MG63 (cell line): ENCODE measurements around the gene GMFB. TPM values are rescaled to one million over a fixed set of nuclear protein-coding genes. Genes with fewer than 3 reads are reported as not detected.

Experiments
- DNase-seq: peaks from one replicate; pipeline ENCODE4 v3.0.0-alpha.2; 2020
- H3K27me3 ChIP-seq: fragments of 250-450 bp; sonication (Bioruptor Pico); 2 replicates; pipeline ENCODE4 v1.5.1; 2020; ENCODE audit warnings: mild to moderate bottlenecking, moderate library complexity
- H3K36me3 ChIP-seq: fragments of 250-450 bp; sonication (Bioruptor Pico); 2 replicates; pipeline ENCODE4 v1.5.1; 2020; ENCODE audit warnings: mild to moderate bottlenecking, moderate library complexity
- H3K4me3 ChIP-seq: fragments of 250-450 bp; sonication (Bioruptor Pico); 2 replicates; pipeline ENCODE4 v1.5.1; 2020; ENCODE audit warnings: mild to moderate bottlenecking, moderate library complexity
- H3K9me3 ChIP-seq: fragments of 250-450 bp; sonication (Bioruptor Pico); 2 replicates; pipeline ENCODE4 v1.5.1; 2020; ENCODE audit warnings: mild to moderate bottlenecking, moderate library complexity
- total RNA-seq: library from RNA; depleted of rRNA; stranded (reverse); fragments of >200 nt; shearing (Covaris generic); gene quantifications from 2 replicates; pipeline ENCODE4 v1.2.3, GENCODE V29; 2014; ENCODE audit warnings: low replicate concordance; rRNA removed

The GMFB gene
- 34.8 and 52.8 TPM in 2 replicates for total RNA-seq

DNA sequence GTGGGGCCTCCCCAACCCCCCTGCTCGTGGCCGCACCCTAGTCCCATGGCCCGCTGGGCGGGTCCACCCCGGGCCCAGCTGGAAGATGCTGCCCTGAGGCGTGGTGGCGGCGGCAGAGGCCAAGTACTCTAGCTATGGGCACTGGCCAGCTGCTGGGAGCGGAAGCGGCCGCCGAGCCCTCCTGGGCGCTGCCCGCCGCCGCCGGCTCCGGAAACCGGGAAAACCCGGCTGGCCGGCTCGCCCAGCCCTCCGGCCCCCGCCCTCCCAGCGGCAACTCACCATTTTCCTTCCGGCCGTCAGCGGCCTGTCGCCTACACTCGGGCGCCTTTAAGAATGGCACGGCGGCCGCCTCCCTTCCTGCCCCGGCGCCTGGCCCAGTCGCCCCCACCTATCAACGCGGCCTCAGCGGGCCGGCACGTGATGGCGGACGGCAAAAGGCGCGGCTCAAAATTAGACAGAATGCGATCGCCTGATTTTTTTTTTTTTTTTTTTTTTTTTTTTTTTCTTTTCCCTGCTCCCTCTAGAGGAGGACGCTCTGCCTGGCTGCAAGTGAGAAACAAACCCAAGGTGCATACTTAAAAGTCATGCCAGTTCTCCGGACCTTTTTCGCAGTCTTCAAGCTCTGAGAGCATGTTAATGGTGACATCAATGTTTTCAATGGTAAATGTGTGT, at the start of gene GMFB:
Gene GMFB, minus strand, starts transcription at position 335 of the 672 bp plus-strand sequence. Its CDS starts 53 bp downstream, at position 282.
- peak within 1 kb of the TSS; percentile 83 for H3K4me3 ChIP-seq
- H3K9me3 ChIP-seq: no peaks in the 10 kb centered on the region
- H3K27me3 ChIP-seq: no peaks in the 10 kb centered on the region
- DNase-seq: peak; percentile 91
- H3K36me3 ChIP-seq: peaks cover 3% of the 10 kb centered on the region

DNA sequence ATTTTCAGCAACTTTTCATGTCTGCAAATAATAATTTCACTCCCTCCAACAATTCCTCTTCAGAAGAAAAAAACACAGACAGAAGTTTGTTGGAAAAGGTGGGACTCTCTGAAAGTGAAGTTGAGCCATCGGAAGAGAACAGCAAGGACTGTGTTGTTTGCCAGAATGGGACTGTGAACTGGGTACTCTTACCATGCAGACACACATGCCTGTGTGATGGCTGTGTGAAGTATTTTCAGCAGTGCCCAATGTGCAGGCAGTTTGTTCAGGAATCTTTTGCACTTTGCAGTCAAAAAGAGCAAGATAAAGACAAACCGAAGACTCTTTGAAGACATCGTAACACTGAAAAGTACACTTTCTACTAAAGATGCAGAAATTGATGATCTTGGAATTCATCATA, 49.3 kb upstream of the GMFB start:
- Histone ChIP-seq H3K36me3 (no peaks in the 10 kb centered on the region), H3K9me3 (no peaks in the 10 kb centered on the region), H3K4me3 (no peak overlapping the region), H3K27me3 (no peaks in the 10 kb centered on the region)
- DNase-seq: no peak

DNA sequence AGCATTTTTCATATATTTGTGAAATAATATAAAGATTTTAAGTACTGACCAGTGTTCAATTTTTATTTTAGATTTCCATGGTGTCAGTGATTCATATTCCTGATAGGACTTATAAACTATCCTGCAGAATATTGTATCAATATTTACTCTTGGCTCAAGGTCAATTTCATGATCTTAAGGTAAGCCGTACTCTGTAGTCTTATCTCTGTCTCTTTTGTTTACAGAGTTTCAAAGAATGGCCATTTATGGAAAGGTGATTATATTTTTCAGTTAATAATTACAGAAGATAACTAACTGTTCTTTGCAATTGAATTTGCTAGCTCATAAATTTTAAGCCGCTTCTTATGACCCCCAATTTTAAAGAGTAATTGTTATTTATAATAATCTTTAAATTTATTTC, 48.9 kb upstream of the GMFB start:
- no peaks in the 10 kb centered on the region for H3K27me3 ChIP-seq
- no peak for DNase-seq
- no peak overlapping the region for H3K4me3 ChIP-seq
- no peaks in the 10 kb centered on the region for H3K36me3 ChIP-seq
- no peaks in the 10 kb centered on the region for H3K9me3 ChIP-seq

DNA sequence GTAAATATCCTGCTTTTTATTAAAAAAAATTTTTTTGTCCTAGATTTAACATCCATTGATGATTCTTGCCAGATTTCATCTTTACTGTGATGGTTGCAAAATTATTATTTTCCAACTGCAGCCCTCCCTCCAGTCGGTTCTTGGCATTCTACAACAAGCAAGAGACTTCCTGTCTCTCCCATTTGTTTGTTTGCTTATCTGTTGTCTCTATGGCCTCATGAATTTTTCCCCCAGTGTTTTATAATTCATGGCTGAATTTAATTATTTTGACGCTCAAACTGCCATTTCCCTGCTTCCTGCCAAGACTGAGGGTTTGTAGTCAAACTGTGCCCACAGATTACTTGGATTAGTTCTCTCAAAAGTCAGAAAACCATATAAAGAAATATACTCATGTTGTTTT, 46.9 kb upstream of the GMFB start:
- H3K4me3 ChIP-seq: no peak overlapping the region
- H3K9me3 ChIP-seq: no peaks in the 10 kb centered on the region
- no peaks in the 10 kb centered on the region for H3K36me3 ChIP-seq
- no peak for DNase-seq
- no peaks in the 10 kb centered on the region for H3K27me3 ChIP-seq

DNA sequence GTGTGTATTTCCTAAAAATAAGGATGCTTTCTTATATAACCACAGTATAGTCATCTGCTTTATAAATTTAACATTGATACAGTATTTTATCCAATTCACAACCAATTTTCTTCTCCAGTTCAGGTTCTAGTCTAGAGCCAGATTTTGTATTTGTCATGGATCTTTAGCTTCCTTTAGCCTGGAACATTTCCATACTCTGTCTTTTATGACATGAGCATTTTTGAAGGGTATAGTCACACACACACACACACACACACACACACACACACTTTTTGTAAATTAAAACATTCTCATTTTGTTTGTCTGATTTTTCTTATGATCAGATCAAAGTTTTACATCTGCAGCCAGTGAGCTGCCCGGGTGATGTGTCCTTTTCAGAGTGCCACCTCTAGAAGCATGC, 46.3 kb upstream of the GMFB start:
- H3K4me3 ChIP-seq: no peak overlapping the region
- H3K36me3 ChIP-seq: no peaks in the 10 kb centered on the region
- no peaks in the 10 kb centered on the region for H3K27me3 ChIP-seq
- H3K9me3 ChIP-seq: no peaks in the 10 kb centered on the region
- DNase-seq: no peak

DNA sequence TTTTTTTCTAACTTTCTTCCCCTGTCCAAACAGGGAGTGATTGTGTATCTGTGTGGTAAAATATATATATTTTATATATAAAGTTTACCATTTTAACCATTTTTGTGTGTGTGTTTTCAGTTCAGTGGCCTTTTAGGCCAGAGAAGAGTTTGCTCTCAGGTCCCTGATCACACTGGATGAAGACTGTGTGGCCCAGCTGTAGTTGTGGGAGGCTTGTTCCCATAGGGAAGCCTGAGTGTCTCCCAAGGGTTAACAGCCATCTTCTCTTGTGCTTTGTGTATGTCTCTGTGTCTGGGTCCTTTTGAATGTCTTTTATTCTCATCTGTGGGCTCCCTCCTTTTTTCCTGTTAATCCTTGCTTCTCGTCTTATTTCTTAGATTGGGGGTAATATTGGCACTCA, 44.3 kb upstream of the GMFB start:
- Histone ChIP-seq H3K27me3 (no peaks in the 10 kb centered on the region), H3K4me3 (no peak overlapping the region), H3K9me3 (no peaks in the 10 kb centered on the region), H3K36me3 (no peaks in the 10 kb centered on the region)
- no peak for DNase-seq

DNA sequence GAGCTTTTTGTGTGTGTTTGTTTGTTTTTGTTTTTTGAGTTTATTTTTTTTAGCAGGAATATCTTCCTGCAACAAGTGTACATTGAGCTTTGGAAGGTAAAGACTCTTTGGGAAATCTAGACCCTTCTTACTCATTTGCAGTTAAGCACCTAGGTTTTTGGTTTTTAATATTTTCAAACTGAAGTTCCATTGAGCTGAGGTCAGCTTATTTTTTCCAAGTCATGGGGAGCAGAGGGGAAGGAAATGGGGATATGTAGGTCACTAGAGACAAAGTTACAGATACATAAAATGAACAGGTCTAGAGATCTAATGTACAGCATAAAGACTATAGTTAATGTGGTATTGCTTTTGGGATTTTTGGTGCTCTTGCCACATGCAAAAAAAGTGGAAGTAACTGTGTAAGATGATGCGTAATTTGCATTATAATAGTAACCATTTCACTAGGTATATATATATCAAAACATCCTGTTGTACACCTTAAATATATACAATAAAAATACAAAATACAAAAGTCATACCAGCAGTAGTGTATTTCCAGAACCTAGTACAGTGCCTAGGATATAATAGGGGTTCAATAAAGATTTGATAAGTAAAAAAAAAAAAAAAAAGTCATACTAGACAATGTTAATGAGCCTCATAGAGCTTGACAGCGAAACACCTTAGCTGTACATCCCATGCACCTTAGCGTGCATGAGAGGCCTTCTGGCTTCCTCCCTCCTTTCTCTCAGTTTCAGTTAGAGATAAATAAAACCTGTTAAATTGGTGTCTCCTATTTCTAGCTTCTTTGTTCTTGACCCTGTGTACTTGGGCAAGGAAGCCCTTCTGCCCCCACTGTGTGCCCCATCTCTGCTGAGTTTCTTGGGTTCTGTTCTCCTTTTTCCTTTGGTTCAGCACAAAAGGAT, 43.6 kb upstream of the GMFB start:
- H3K4me3 ChIP-seq: no peak overlapping the region
- H3K27me3 ChIP-seq: no peaks in the 10 kb centered on the region
- no peak for DNase-seq
- H3K36me3 ChIP-seq: no peaks in the 10 kb centered on the region
- no peaks in the 10 kb centered on the region for H3K9me3 ChIP-seq

DNA sequence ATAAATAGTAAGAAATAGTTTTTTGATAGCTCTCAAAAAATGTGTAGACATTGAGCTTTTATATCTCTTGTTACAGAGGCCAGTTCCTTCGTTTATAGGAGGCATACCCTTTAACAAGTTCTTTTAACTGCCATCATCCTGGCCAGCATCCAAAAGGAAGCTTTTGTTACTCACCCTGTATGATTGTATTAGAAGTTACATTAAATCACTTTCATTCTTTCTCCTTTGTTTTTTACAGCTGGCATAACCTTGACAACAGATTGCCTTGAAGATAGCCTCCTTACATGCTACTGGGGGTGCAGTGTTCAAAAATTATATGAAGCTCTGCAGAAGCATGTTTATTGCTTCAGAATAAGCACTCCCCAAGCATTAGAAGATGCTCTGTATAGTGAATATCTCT, 41.0 kb upstream of the GMFB start:
- Histone ChIP-seq H3K9me3 (no peaks in the 10 kb centered on the region), H3K4me3 (no peak overlapping the region), H3K27me3 (no peaks in the 10 kb centered on the region), H3K36me3 (no peaks in the 10 kb centered on the region)
- DNase-seq: peak; percentile 19

DNA sequence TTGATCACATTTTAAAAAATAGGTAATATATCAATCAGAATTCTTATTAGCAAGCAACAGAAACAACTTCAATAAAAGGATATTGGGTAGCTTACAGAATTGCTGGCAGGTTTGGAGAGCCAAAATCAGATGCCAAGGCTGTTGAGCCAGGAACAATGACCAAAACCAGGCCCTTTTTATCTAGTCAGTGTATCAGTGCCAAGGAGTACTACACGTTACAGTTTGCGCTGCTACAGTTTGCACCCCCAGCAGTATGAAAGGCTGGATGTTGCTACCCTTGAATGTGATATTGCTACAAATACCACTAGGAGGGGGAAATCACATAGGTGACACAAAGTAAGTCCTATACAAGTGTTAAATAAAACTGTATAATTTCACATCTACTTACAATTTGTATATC, 40.2 kb upstream of the GMFB start:
- H3K36me3 ChIP-seq: no peaks in the 10 kb centered on the region
- no peaks in the 10 kb centered on the region for H3K9me3 ChIP-seq

DNA sequence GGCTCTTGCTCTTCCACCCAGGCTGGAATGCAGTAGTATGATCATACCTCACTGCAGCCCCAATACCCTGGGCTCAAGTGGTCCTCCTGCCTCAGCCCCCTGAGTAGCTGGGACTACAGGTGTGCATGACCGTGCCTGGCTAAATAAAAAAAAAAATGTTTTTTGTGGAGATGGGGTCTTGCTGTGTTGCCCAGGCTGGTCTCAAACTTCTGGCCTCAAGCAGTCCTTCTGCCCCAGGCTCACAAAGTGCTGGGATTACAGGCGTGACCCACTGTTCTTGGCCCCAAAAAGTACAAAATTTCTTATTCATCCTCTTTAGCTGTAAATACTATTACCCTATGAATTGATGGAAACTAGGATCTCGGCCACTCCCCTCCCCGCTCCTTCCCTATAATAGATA, 35.6 kb upstream of the GMFB start:
- Histone ChIP-seq H3K27me3 (no peaks in the 10 kb centered on the region), H3K9me3 (no peaks in the 10 kb centered on the region), H3K36me3 (no peaks in the 10 kb centered on the region), H3K4me3 (no peak overlapping the region)
- no peak for DNase-seq

More for the DNA sequence above, 40.2 kb upstream of the GMFB start:
- Histone ChIP-seq H3K27me3 (no peaks in the 10 kb centered on the region), H3K4me3 (no peak overlapping the region)
- DNase-seq: no peak

DNA sequence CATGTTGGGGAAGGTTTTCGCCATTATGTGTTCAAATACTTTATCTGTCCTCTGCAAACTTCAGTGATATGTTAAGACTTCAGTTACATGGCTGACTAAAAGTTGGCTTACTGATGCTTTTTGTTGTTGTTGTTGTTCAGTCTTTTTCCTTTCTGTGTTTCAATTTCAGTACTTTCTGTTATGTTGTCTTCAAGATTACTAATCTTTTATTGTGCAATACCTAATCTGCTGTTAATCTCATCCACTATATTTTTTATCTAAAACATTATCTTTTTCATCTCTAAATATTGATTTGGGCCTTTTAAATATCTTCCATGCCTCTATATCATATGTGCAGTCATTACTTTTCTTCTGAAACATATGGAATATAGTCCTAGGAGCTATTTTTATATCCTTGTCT, 27.9 kb upstream of the GMFB start:
- Histone ChIP-seq H3K36me3 (no peaks in the 10 kb centered on the region), H3K4me3 (no peak overlapping the region), H3K9me3 (peaks cover 10% of the 10 kb centered on the region)

DNA sequence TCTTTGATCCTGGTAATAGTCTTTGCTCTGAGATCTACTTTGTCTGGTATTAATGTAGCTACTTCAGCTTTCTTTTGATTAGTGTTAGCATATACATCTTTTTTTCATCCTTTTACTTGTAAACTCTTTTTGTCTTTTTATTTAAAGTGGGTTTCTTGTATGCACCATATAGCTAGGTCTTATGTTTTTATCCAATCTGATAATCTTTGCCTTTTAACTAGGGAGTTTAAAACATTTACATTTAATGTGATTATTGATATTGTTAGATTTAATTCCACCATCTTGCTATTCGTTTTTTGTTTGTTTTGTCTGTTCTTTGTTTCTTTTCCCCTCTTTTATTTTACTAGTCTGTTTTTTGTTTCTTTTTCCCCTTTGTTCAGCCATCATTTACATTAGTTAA, 26.9 kb upstream of the GMFB start:
- H3K9me3 ChIP-seq: peaks cover 10% of the 10 kb centered on the region
- no peaks in the 10 kb centered on the region for H3K36me3 ChIP-seq
- H3K4me3 ChIP-seq: no peak overlapping the region
- no peak for DNase-seq
- no peaks in the 10 kb centered on the region for H3K27me3 ChIP-seq

More for the DNA sequence above, 27.9 kb upstream of the GMFB start:
- H3K27me3 ChIP-seq: no peaks in the 10 kb centered on the region
- no peak for DNase-seq

DNA sequence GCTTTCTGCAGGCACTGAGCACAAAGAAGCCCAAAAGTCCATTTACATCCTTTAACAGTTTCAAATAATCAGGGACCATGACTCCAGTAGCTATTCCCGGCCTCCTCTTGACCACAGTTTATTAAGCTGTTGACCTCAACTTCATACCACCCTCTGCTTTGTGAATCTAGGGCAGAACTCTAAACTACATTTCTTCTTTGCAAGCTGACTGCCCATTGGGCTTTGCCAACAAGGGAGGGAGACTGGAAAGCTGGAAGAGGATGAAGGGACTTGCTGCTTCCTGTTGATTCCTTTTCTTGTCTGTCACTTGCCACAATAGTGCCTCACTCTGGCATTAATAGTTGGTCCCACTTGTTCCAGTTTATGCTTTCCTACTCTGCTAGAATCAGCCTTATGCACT, 23.6 kb upstream of the GMFB start:
- H3K9me3 ChIP-seq: peaks cover 10% of the 10 kb centered on the region
- no peak overlapping the region for H3K4me3 ChIP-seq
- DNase-seq: no peak
- H3K27me3 ChIP-seq: no peaks in the 10 kb centered on the region
- no peaks in the 10 kb centered on the region for H3K36me3 ChIP-seq

DNA sequence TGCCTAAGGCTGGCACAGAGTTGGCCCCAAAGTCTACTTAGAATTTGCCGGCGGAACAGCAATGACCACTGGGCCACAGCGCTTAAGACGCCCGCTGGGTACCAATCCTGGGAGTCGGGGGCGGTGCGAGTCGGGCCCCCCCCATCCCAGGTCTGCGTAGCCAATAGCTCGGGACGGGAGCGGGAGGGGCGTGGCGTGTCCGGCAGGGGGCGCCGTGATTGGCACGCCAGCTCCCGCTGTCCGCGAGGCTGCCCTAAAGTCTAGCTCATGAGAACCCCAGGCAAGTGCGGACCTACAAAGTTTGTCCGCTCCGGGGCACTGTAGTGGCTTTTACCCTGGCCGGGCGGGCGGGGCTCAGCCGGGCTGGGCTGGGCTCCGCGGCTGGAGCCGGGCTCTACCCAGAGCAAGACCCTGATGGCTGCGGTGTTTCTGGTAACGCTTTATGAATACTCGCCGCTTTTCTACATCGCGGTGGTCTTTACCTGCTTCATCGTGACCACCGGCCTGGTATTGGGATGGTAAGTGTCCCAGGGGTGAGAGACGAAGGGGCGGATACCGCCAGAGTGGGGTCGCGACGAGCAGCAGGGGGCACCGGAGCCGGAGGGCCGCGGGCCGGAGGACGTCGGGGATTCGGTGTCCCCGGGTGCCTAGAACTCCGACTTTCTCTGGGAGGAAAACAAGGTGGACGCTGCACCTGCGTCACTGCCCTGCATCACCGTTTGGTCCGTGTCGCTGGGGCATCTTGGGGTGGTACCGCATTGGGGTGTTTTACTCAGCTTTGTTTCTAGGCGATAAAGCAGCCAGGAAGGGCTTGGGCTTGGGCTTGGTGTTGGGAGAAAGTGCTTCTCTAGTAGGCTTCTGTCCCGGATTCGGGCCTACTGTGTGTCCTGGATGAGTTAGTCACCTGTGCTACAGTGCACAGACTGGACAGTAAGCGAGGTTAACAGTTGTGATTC, 21.0 kb upstream of the GMFB start, which contains the start of gene CGRRF1:
Gene CGRRF1, plus strand, starts transcription at position 361 of the 956 bp plus-strand sequence. Its CDS starts 54 bp downstream, at position 415.
- DNase-seq: peak; percentile 96
- no peaks in the 10 kb centered on the region for H3K36me3 ChIP-seq
- H3K27me3 ChIP-seq: no peaks in the 10 kb centered on the region
- H3K9me3 ChIP-seq: no peaks in the 10 kb centered on the region
- peak within 1 kb of the TSS; percentile 92 for H3K4me3 ChIP-seq

DNA sequence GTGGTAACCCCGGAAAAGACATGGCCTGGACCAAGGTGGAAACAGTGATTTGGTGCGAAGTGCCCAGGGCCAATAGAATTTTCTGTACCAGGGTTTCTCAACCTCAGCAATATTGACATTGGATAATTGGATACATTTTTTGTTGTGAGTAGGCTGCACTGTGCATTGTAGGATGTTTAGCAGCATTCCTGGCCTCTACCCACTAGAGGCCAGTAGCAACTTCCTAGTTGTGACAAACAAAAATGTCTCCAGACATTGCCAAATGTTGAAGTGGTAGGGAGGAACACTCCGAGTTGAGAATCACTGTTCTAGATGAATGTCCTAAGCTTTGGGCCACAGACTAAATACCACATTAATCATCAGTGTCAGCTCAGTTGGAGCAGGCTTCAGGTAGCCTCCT, 14.7 kb upstream of the GMFB start:
- Histone ChIP-seq H3K27me3 (no peaks in the 10 kb centered on the region), H3K36me3 (no peaks in the 10 kb centered on the region), H3K4me3 (no peak overlapping the region), H3K9me3 (no peaks in the 10 kb centered on the region)
- DNase-seq: peak; percentile 6

DNA sequence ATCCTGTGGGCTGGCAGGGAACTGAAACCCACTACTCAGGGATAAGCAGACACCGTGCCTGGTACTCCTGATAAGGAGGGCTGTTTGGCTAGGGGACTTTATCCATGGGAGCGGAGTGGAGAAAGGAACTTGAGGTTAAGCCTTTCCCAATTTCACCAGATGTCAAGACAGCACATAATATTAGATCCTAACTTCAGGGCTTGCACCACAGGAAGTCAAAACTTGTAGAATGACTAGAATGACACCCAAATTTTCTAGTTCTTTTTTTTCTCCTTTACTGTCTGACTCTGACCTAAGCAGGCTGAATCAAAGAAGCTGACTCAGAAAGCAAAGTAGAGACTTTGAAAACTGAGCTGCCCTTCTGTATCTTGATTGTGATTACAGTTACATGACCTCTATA, 13.8 kb upstream of the GMFB start:
- H3K4me3 ChIP-seq: no peak overlapping the region
- no peaks in the 10 kb centered on the region for H3K9me3 ChIP-seq
- no peak for DNase-seq
- H3K27me3 ChIP-seq: no peaks in the 10 kb centered on the region
- H3K36me3 ChIP-seq: no peaks in the 10 kb centered on the region

DNA sequence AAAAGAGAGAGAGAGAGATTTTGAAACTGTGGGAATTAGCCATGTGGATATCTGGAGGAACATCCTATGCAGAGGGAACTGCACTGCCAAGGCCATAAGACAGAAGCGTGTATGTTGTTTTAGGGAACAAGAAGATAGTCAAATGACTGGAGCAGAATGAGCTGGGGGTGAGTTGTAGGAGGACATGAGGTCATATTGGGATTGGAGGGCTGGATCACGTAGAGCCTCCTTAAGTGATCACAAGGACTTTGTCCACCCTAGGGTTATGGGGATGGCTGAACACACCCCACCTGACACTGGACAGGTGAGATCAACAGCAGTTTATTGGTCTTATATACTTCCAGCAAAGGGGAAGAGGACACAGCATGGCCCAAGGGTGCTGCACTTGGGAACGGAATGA, 12.7 kb upstream of the GMFB start:
- Histone ChIP-seq H3K4me3 (no peak overlapping the region), H3K9me3 (no peaks in the 10 kb centered on the region), H3K36me3 (no peaks in the 10 kb centered on the region), H3K27me3 (no peaks in the 10 kb centered on the region)
- DNase-seq: no peak
